ENCODE measurements around the gene BCAS3.

Gene BCAS3

DNA sequence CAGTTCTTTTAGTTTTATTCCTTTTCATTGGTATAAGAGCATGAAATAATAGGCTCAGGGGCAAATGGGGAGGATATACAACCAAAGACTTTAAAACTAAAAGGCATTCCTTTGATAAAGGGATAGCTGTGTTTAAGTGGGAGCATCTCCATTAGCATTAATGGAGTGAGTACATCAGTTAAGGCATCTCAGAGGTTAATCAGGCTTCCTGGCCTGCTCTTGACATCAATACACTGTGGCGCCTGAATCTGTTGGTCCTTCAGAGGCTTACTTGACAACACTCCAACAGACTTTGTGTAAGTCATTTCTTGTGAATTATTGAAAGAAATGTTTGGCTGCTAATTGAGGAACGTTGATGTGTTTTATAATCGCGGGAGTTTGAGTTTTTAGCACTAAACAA, 230.7 kb downstream of the BCAS3 start:
- POLR2A ChIA-PET: interaction anchor here (0.7 kb wide), 1 partner anchor 223 kb away, joined by 3 read pairs; no protein-coding TSS in a partner anchor
- WGBS (ENCODE audit: insufficient coverage): 100% methylated on average over 1 of the region's 4 CpGs
- Histone ChIP-seq H3K27me3 (replicated peaks in 2 of 5; ENCODE audit: control insufficient read depth in 4 of 5, insufficient read depth in 5 of 5, low read length in 4 of 5) (no peaks in the 10 kb centered on the region), H3K9me3 (ENCODE audit: control extremely low read depth in 1 of 5, control insufficient read depth in 4 of 5, insufficient read depth in 2 of 5, low read depth in 1 of 5, low read length in 4 of 5) (no peaks in the 10 kb centered on the region), H3K27ac (ENCODE audit: insufficient read depth in 1 of 2, low read depth in 1 of 2, low read length in 2 of 2, poor library complexity in 1 of 2, severe bottlenecking in 2 of 2) (no peak overlapping the region), H3K36me3 (ENCODE audit: control insufficient read depth in 4 of 4, insufficient read depth in 4 of 4, low read length in 3 of 4) (no peaks in the 10 kb centered on the region), H3K4me1 (ENCODE audit: control extremely low read depth in 1 of 4, control insufficient read depth in 4 of 4, insufficient read depth in 4 of 4, low read length in 3 of 4) (no peaks in the 10 kb centered on the region), H3K4me3 (ENCODE audit: control insufficient read depth in 1 of 7, extremely low read depth in 1 of 7, insufficient read depth in 4 of 7, low read depth in 2 of 7, low read length in 6 of 7) (no peak overlapping the region)
- CTCF ChIA-PET: no interaction called here
- no peak for DNase-seq

DNA sequence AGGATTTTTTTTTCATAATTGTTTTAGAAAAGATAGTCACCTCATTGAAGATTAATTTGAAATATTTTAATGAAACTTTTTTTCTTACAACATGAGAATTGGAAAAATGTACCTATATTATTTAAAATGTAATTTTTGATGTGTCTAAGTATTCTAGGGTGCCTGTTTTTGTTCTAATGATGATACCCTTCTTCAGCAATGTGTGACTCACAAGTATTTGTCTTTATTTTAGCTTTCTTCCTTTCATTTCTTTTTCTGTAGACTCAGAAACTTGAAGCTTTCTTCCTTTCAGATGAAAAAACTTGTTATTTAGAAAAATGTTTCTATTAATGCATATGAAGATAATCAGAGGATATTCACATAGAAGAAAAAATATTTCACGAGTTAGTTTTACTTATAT, 231.8 kb downstream of the BCAS3 start:
- Histone ChIP-seq H3K9me3 (ENCODE audit: control extremely low read depth in 1 of 5, control insufficient read depth in 4 of 5, insufficient read depth in 2 of 5, low read depth in 1 of 5, low read length in 4 of 5) (no peaks in the 10 kb centered on the region), H3K36me3 (ENCODE audit: control insufficient read depth in 4 of 4, insufficient read depth in 4 of 4, low read length in 3 of 4) (no peaks in the 10 kb centered on the region), H3K27ac (ENCODE audit: insufficient read depth in 1 of 2, low read depth in 1 of 2, low read length in 2 of 2, poor library complexity in 1 of 2, severe bottlenecking in 2 of 2) (no peak overlapping the region), H3K4me1 (ENCODE audit: control extremely low read depth in 1 of 4, control insufficient read depth in 4 of 4, insufficient read depth in 4 of 4, low read length in 3 of 4) (no peaks in the 10 kb centered on the region), H3K4me3 (ENCODE audit: control insufficient read depth in 1 of 7, extremely low read depth in 1 of 7, insufficient read depth in 4 of 7, low read depth in 2 of 7, low read length in 6 of 7) (no peak overlapping the region), H3K27me3 (replicated peaks in 2 of 5; ENCODE audit: control insufficient read depth in 4 of 5, insufficient read depth in 5 of 5, low read length in 4 of 5) (no peaks in the 10 kb centered on the region)
- WGBS (ENCODE audit: insufficient coverage): no CpG with 5 or more reads among the region's 1 CpG
- ChIA-PET POLR2A (interaction anchor here (0.7 kb wide), 1 partner anchor 64 kb away, joined by 3 read pairs; no protein-coding TSS in a partner anchor), CTCF (no interaction called here)
- no peak for DNase-seq

DNA sequence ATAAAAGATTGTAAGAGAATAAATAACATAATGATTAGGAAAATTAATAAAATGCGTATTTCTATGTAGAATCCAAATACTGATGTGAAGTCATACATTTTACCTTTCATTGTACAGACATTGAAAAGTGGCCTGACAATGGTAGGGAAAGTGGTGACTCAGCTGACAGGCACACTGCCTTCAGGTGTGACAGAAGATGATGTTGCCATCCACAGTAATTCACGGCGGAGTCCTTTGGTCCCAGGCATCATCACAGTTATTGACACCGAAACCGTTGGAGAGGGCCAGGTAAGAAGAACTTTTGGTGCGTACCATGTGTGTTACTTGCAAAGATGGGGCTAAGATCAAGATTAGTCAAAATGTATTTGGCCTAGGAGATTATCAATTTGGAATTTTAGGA, 232.8 kb downstream of the BCAS3 start:
- ChIA-PET POLR2A (no interaction called here), CTCF (interaction anchor here (0.6 kb wide), 1 partner anchor 16 kb away, joined by 3 read pairs; no protein-coding TSS in a partner anchor)
- Histone ChIP-seq H3K9me3 (ENCODE audit: control extremely low read depth in 1 of 5, control insufficient read depth in 4 of 5, insufficient read depth in 2 of 5, low read depth in 1 of 5, low read length in 4 of 5) (peaks cover 0 to 4% (median 0%) of the 10 kb centered on the region in 5 experiments), H3K4me3 (ENCODE audit: control insufficient read depth in 1 of 7, extremely low read depth in 1 of 7, insufficient read depth in 4 of 7, low read depth in 2 of 7, low read length in 6 of 7) (no peak overlapping the region), H3K4me1 (ENCODE audit: control extremely low read depth in 1 of 4, control insufficient read depth in 4 of 4, insufficient read depth in 4 of 4, low read length in 3 of 4) (no peaks in the 10 kb centered on the region), H3K27me3 (replicated peaks in 2 of 5; ENCODE audit: control insufficient read depth in 4 of 5, insufficient read depth in 5 of 5, low read length in 4 of 5) (no peaks in the 10 kb centered on the region), H3K27ac (ENCODE audit: insufficient read depth in 1 of 2, low read depth in 1 of 2, low read length in 2 of 2, poor library complexity in 1 of 2, severe bottlenecking in 2 of 2) (no peak overlapping the region), H3K36me3 (ENCODE audit: control insufficient read depth in 4 of 4, insufficient read depth in 4 of 4, low read length in 3 of 4) (no peaks in the 10 kb centered on the region)
- DNase-seq: no peak
- WGBS (ENCODE audit: insufficient coverage): 98% methylated on average over 5 of the region's 6 CpGs

GRCh38 chr17:60914078-60914477, 236.4 kb downstream of the BCAS3 start:
- H3K27me3 ChIP-seq (replicated peaks in 2 of 5; ENCODE audit: control insufficient read depth in 4 of 5, insufficient read depth in 5 of 5, low read length in 4 of 5): no peaks in the 10 kb centered on the region
- H3K4me3 ChIP-seq (ENCODE audit: control insufficient read depth in 1 of 7, extremely low read depth in 1 of 7, insufficient read depth in 4 of 7, low read depth in 2 of 7, low read length in 6 of 7): no peak overlapping the region
- no peaks in the 10 kb centered on the region for H3K36me3 ChIP-seq (ENCODE audit: control insufficient read depth in 4 of 4, insufficient read depth in 4 of 4, low read length in 3 of 4)
- CTCF ChIA-PET: no interaction called here
- H3K9me3 ChIP-seq (ENCODE audit: control extremely low read depth in 1 of 5, control insufficient read depth in 4 of 5, insufficient read depth in 2 of 5, low read depth in 1 of 5, low read length in 4 of 5): peaks cover 0 to 11% (median 6%) of the 10 kb centered on the region in 5 experiments
- no peaks in the 10 kb centered on the region for H3K4me1 ChIP-seq (ENCODE audit: control extremely low read depth in 1 of 4, control insufficient read depth in 4 of 4, insufficient read depth in 4 of 4, low read length in 3 of 4)
- POLR2A ChIA-PET: no interaction called here
- H3K27ac ChIP-seq (ENCODE audit: insufficient read depth in 1 of 2, low read depth in 1 of 2, low read length in 2 of 2, poor library complexity in 1 of 2, severe bottlenecking in 2 of 2): no peak overlapping the region
- no peak for DNase-seq
- WGBS (ENCODE audit: insufficient coverage): no CpG with 5 or more reads among the region's 1 CpG

DNA sequence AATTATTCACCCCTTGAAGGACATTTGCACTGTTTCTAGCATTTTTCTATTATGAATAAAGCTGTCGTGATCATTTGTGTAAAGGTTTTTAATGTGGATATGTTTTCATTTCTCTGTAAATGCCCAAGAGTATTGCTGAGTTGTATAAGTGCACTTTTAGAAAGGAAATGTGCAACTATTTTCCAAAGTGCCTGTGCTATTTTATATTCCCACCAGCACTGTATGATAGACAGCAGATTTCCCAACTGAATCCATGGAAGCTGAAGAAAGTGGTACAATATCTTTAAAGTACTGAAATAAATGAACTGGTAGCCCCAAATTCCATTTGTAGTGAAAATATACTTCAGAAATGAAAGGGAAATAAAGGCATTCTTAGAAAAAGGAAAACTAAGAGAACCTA, 238.4 kb downstream of the BCAS3 start:
- H3K9me3 ChIP-seq (ENCODE audit: control extremely low read depth in 1 of 5, control insufficient read depth in 4 of 5, insufficient read depth in 2 of 5, low read depth in 1 of 5, low read length in 4 of 5): peaks cover 0 to 11% (median 6%) of the 10 kb centered on the region in 5 experiments
- peak in 2 of 3 donors; percentile 14 to 17 for DNase-seq
- ChIA-PET CTCF (no interaction called here), POLR2A (no interaction called here)
- no peak overlapping the region for H3K27ac ChIP-seq (ENCODE audit: insufficient read depth in 1 of 2, low read depth in 1 of 2, low read length in 2 of 2, poor library complexity in 1 of 2, severe bottlenecking in 2 of 2)
- no peak overlapping the region for H3K4me3 ChIP-seq (ENCODE audit: control insufficient read depth in 1 of 7, extremely low read depth in 1 of 7, insufficient read depth in 4 of 7, low read depth in 2 of 7, low read length in 6 of 7)
- H3K36me3 ChIP-seq (ENCODE audit: control insufficient read depth in 4 of 4, insufficient read depth in 4 of 4, low read length in 3 of 4): no peaks in the 10 kb centered on the region
- H3K4me1 ChIP-seq (ENCODE audit: control extremely low read depth in 1 of 4, control insufficient read depth in 4 of 4, insufficient read depth in 4 of 4, low read length in 3 of 4): no peaks in the 10 kb centered on the region
- no CpG with 5 or more reads among the region's 1 CpG for whole genome bisulfite sequencing (ENCODE audit: insufficient coverage)
- no peaks in the 10 kb centered on the region for H3K27me3 ChIP-seq (replicated peaks in 2 of 5; ENCODE audit: control insufficient read depth in 4 of 5, insufficient read depth in 5 of 5, low read length in 4 of 5)

GRCh38 chr17:60920107-60920506, 242.5 kb downstream of the BCAS3 start:
- CTCF ChIA-PET: no interaction called here
- POLR2A ChIA-PET: no interaction called here
- WGBS (ENCODE audit: insufficient coverage): 90% methylated on average over 1 of the region's 2 CpGs

GRCh38 chr17:60923000-60923399, 245.3 kb downstream of the BCAS3 start:
- Histone ChIP-seq H3K27ac (ENCODE audit: insufficient read depth in 1 of 2, low read depth in 1 of 2, low read length in 2 of 2, poor library complexity in 1 of 2, severe bottlenecking in 2 of 2) (no peak overlapping the region), H3K4me3 (ENCODE audit: control insufficient read depth in 1 of 7, extremely low read depth in 1 of 7, insufficient read depth in 4 of 7, low read depth in 2 of 7, low read length in 6 of 7) (no peak overlapping the region), H3K36me3 (ENCODE audit: control insufficient read depth in 4 of 4, insufficient read depth in 4 of 4, low read length in 3 of 4) (no peaks in the 10 kb centered on the region), H3K9me3 (ENCODE audit: control extremely low read depth in 1 of 5, control insufficient read depth in 4 of 5, insufficient read depth in 2 of 5, low read depth in 1 of 5, low read length in 4 of 5) (no peaks in the 10 kb centered on the region), H3K27me3 (replicated peaks in 2 of 5; ENCODE audit: control insufficient read depth in 4 of 5, insufficient read depth in 5 of 5, low read length in 4 of 5) (no peaks in the 10 kb centered on the region), H3K4me1 (ENCODE audit: control extremely low read depth in 1 of 4, control insufficient read depth in 4 of 4, insufficient read depth in 4 of 4, low read length in 3 of 4) (no peaks in the 10 kb centered on the region)
- POLR2A ChIA-PET: no interaction called here
- WGBS (ENCODE audit: insufficient coverage): no CpG with 5 or more reads among the region's 1 CpG
- CTCF ChIA-PET: no interaction called here
- no peak for DNase-seq

More at GRCh38 chr17:60920107-60920506, 242.5 kb downstream of the BCAS3 start:
- Histone ChIP-seq H3K9me3 (ENCODE audit: control extremely low read depth in 1 of 5, control insufficient read depth in 4 of 5, insufficient read depth in 2 of 5, low read depth in 1 of 5, low read length in 4 of 5) (peaks cover 0 to 10% (median 6%) of the 10 kb centered on the region in 5 experiments), H3K36me3 (ENCODE audit: control insufficient read depth in 4 of 4, insufficient read depth in 4 of 4, low read length in 3 of 4) (no peaks in the 10 kb centered on the region), H3K4me1 (ENCODE audit: control extremely low read depth in 1 of 4, control insufficient read depth in 4 of 4, insufficient read depth in 4 of 4, low read length in 3 of 4) (no peaks in the 10 kb centered on the region), H3K27ac (ENCODE audit: insufficient read depth in 1 of 2, low read depth in 1 of 2, low read length in 2 of 2, poor library complexity in 1 of 2, severe bottlenecking in 2 of 2) (no peak overlapping the region), H3K4me3 (ENCODE audit: control insufficient read depth in 1 of 7, extremely low read depth in 1 of 7, insufficient read depth in 4 of 7, low read depth in 2 of 7, low read length in 6 of 7) (no peak overlapping the region), H3K27me3 (replicated peaks in 2 of 5; ENCODE audit: control insufficient read depth in 4 of 5, insufficient read depth in 5 of 5, low read length in 4 of 5) (no peaks in the 10 kb centered on the region)
- no peak for DNase-seq

Measured in common myeloid progenitor, CD34-positive (primary cell).